ENCODE measurements around the gene ISYNA1. TPM values are rescaled to one million over a fixed set of nuclear protein-coding genes. Genes with fewer than 3 reads are reported as not detected.

The ISYNA1 gene
- total and polyA plus RNA-seq, 2 donors (not counting 3 experiments of a cell fraction or from before 2014, with no cell fraction given): 69.0 to 70.2 TPM

DNA sequence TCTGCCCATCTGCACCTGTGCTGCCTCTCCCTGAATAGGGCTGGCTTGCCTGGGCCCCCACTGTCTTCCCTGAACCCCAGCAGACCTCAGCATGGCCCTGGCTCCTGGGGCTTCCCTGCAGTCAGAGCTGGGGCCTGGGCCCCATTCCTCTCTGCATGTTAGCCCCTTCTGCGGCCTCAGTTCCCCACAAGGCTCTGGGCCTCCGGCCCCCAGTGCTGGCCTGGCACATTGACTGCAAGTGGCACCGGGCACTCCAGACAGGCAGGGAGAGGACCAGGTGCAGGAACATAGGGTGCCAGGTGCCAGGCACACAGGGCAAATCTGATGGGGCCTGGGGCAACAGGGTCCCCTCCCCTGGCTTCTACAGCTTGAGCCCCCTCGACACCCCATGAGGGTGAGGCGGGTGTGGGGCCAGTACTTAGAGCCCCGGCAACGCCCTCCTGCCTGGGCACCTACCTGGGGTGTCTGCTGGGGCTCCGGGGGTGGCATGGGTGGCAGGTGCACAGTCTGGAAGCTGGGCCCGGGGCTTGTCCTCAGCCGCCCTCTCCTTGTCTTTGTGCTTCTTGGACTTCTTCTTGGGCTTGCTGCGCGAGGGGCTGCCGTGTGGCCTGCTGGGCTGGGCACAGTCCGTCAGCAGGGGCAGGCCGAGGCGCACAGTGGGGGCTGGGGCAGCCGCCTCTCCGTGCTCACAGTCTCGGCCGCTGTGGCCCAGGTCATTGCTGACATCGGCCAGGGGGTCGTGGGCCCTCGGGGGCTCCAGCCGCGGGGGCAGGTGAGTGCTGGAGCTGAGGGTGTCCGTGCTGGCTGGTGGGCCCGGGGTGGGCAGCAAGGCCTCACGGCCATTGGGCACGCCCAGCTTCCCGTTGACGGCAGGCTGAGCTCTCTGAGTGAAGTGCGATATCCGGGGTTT lies 12.3 kb upstream of the ISYNA1 start:
- H2AFZ ChIP-seq (ENCODE audit: low read depth, low read length): no peak overlapping the region
- no peaks in the 10 kb centered on the region for H3K79me2 ChIP-seq (ENCODE audit: control insufficient read depth, insufficient read depth, low read length)
- H4K20me1 ChIP-seq (replicated peaks; ENCODE audit: control insufficient read depth, extremely low read depth, insufficient read depth, low read length): no peaks in the 10 kb centered on the region
- no TSS peak for BruUV-seq (replicated peaks)
- H3K9me3 ChIP-seq (replicated peaks; ENCODE audit: control insufficient read depth, insufficient read depth, low read length): no peaks in the 10 kb centered on the region
- intact Hi-C loops (cut with micrococcal nuclease): loop anchor here (2.0 to 10.0 kb wide), 3 partner anchors 227 to 465 kb away; partner anchors contain the start of genes COPE and DDX49
- H3K9me1 ChIP-seq (replicated peaks; ENCODE audit: control insufficient read depth, extremely low read depth, insufficient read depth, low read length): no peaks in the 10 kb centered on the region
- TF ChIP-seq POLR2AphosphoS5 (IDR thresholded peaks at IDR 0.05; ENCODE audit: insufficient read depth, low read depth, low read length) (no peak), EZH2 (IDR thresholded peaks at IDR 0.05; ENCODE audit: borderline replicate concordance, low read depth, low read length, severe bottlenecking) (no peak), POLR2A (IDR thresholded peaks at IDR 0.05; ENCODE audit: low read depth, low read length) (no peak), GATA2 (IDR thresholded peaks at IDR 0.05; ENCODE audit: insufficient read depth, insufficient read length, low read depth, low read length) (no peak), JUN (IDR thresholded peaks at IDR 0.05; ENCODE audit: borderline replicate concordance, insufficient read depth, insufficient read length, low read depth) (no peak), CTCF (IDR thresholded peaks at IDR 0.05; ENCODE audit: extremely low read depth in 1 of 2, insufficient read depth in 1 of 2, low read depth in 1 of 2, low read length in 2 of 2) (no peak), MYC (IDR thresholded peaks at IDR 0.05; ENCODE audit: low read depth, low read length) (no peak), FOS (IDR thresholded peaks at IDR 0.05; ENCODE audit: borderline replicate concordance, insufficient read depth, low read length) (no peak)
- TF ChIP-seq, protein P1, sequence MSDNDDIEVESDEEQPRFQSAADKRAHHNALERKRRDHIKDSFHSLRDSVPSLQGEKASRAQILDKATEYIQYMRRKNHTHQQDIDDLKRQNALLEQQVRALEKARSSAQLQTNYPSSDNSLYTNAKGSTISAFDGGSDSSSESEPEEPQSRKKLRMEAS (IDR thresholded peaks at IDR 0.05; ENCODE audit: insufficient read depth, insufficient read length): no peak
- no peak overlapping the region for H3K27ac ChIP-seq (ENCODE audit: insufficient read depth, low read depth, low read length)
- no peaks in the 10 kb centered on the region for H3K4me1 ChIP-seq (ENCODE audit: control insufficient read depth, extremely low read depth, insufficient read depth, low read length)
- CTCF ChIA-PET: interaction anchor here (0.7 to 6.8 kb wide), 20 partner anchors 8 to 537 kb away, joined by 3 to 127 read pairs (median 4); partner anchors contain the start of genes ELL, ISYNA1, REX1BD and UBA52
- no peak for FAIRE-seq
- dilution Hi-C loops (cut with MboI; ENCODE audit: extremely low pct_ligation_motif_present, low sequenced_read_pairs): no loop called here
- no peak for DNase-seq (ENCODE audit: low read depth, low spot score)
- no peak overlapping the region for H3K4me3 ChIP-seq (replicated peaks in 1 of 3; ENCODE audit: insufficient read depth in 1 of 3, low read depth in 1 of 3, low read length in 3 of 3)
- no peak overlapping the region for H3K9ac ChIP-seq (replicated peaks; ENCODE audit: extremely low read depth, insufficient read depth, low read length)
- H3K36me3 ChIP-seq (ENCODE audit: control insufficient read depth in 2 of 2, extremely low read depth in 1 of 2, insufficient read depth in 2 of 2, low read length in 2 of 2): peaks cover 6 to 45% of the 10 kb centered on the region in 2 experiments
- POLR2A ChIA-PET: no interaction called here
- no peak overlapping the region for H3K4me2 ChIP-seq (ENCODE audit: insufficient read depth, low read length)
- no peaks in the 10 kb centered on the region for H3K27me3 ChIP-seq (ENCODE audit: control insufficient read depth in 2 of 2, insufficient read depth in 2 of 2, low read length in 2 of 2)
